Measurements from ENCODE around the gene PWWP2A.

GRCh38 chr5:160047423-160047822 lies 71.8 kb downstream of the PWWP2A start:
- no peak for TF ChIP-seq CTCF (conservative IDR thresholded peaks at IDR 0.05 in 1 of 2, IDR thresholded peaks at IDR 0.05 in 1 of 2; ENCODE audit: low read depth in 1 of 2, low read length in 2 of 2)
- no peak for TF ChIP-seq EZH2 (IDR thresholded peaks at IDR 0.05; ENCODE audit: low read length, missing control alignments)

All from fibroblast of lung (primary cell).